Astrocyte (in vitro differentiated cells and primary cell): ENCODE measurements around the gene REEP6. TPM values are rescaled to one million over a fixed set of nuclear protein-coding genes. Genes with fewer than 3 reads are reported as not detected.

Experiments used
- DNase-seq: peaks from one replicate; pipeline ENCODE4 v3.0.0-alpha.2; 2010; ENCODE audit warnings: low read depth
- FAIRE-seq: peaks from 2 replicates; lab custom pipeline; 2011; peaks lifted over from hg19 to GRCh38; lab: Jason Lieb, UNC
- H2AFZ ChIP-seq: 2 replicates; pipeline ENCODE4 v1.6.0; 2012; ENCODE audit warnings: low read depth, low read length, inconsistent platforms
- H3K27ac ChIP-seq: 2 replicates; pipeline ENCODE4 v1.5.1; 2011; ENCODE audit warnings: low read depth, low read length, inconsistent platforms
- H3K27me3 ChIP-seq: 2 replicates; pipeline ENCODE4 v1.6.0; 2011; ENCODE audit warnings: low read length, inconsistent platforms; ENCODE audit not compliant: insufficient read depth
- H3K36me3 ChIP-seq: 2 replicates; pipeline ENCODE4 v1.5.1; 2011; ENCODE audit warnings: low read length, inconsistent platforms; ENCODE audit not compliant: insufficient read depth
- H3K4me1 ChIP-seq: 2 replicates; pipeline ENCODE4 v1.5.1; 2011; ENCODE audit warnings: low read length, inconsistent platforms; ENCODE audit not compliant: insufficient read depth
- H3K4me2 ChIP-seq: 2 replicates; pipeline ENCODE4 v1.6.0; 2012; ENCODE audit warnings: low read length, inconsistent platforms
- H3K4me3 ChIP-seq: 2 replicates; pipeline ENCODE4 v1.5.1; 2011; ENCODE audit warnings: low read depth, mild to moderate bottlenecking, low read length, inconsistent platforms; ENCODE audit not compliant: insufficient read depth
- H3K79me2 ChIP-seq: 2 replicates; pipeline ENCODE4 v1.6.0; 2012; ENCODE audit warnings: mild to moderate bottlenecking, low read length, inconsistent platforms; ENCODE audit not compliant: insufficient read depth
- H3K9ac ChIP-seq: 2 replicates; pipeline ENCODE4 v1.6.0; 2012; ENCODE audit warnings: mild to moderate bottlenecking, low read length, inconsistent platforms
- H3K9me3 ChIP-seq: 2 replicates; pipeline ENCODE4 v1.5.1; 2012; ENCODE audit warnings: low read depth, mild to moderate bottlenecking, low read length, inconsistent platforms; ENCODE audit not compliant: insufficient read depth
- H4K20me1 ChIP-seq: 2 replicates; pipeline ENCODE4 v1.6.0; 2012; ENCODE audit warnings: low read length, inconsistent platforms; ENCODE audit not compliant: insufficient read depth
- H3K27ac Mint-ChIP-seq: one replicate; pipeline ENCODE4 v1.8.0; 2021; ENCODE audit warnings: mild to moderate bottlenecking, mixed read lengths; ENCODE audit not compliant: unreplicated experiment
- H3K27me3 Mint-ChIP-seq: one replicate; pipeline ENCODE4 v1.8.0; 2021; ENCODE audit warnings: low read depth, mixed read lengths; ENCODE audit not compliant: unreplicated experiment
- H3K36me3 Mint-ChIP-seq: one replicate; pipeline ENCODE4 v1.8.0; 2021; ENCODE audit warnings: low read depth, mixed read lengths; ENCODE audit not compliant: unreplicated experiment
- H3K4me1 Mint-ChIP-seq: one replicate; pipeline ENCODE4 v1.8.0; 2021; ENCODE audit warnings: low read depth, mixed read lengths; ENCODE audit not compliant: unreplicated experiment
- H3K4me3 Mint-ChIP-seq: one replicate; pipeline ENCODE4 v1.8.0; 2021; ENCODE audit warnings: mild to moderate bottlenecking, moderate library complexity, mixed read lengths; ENCODE audit not compliant: unreplicated experiment
- H3K9me3 Mint-ChIP-seq: one replicate; pipeline ENCODE4 v1.8.0; 2021; ENCODE audit warnings: mild to moderate bottlenecking, mixed read lengths; ENCODE audit not compliant: unreplicated experiment
- CTCF ChIP-seq: IDR thresholded peaks from 2 replicates; pipeline ENCODE4 v1.5.1; 2011; ENCODE audit warnings: low read depth, mild to moderate bottlenecking, inconsistent platforms, low read length, moderate library complexity; ENCODE audit not compliant: insufficient read depth
- EZH2 ChIP-seq: IDR thresholded peaks from 2 replicates; pipeline ENCODE4 v1.6.1; 2012; ENCODE audit warnings: mild to moderate bottlenecking, low read length, inconsistent platforms; ENCODE audit not compliant: insufficient read depth
- total RNA-seq: library from RNA; stranded (reverse); gene quantifications from 2 replicates; pipeline ENCODE4 v1.2.1, GENCODE V29; 2021

Gene REEP6
- total RNA-seq, 1 donor from 2014 or later: 5.7 TPM

DNA sequence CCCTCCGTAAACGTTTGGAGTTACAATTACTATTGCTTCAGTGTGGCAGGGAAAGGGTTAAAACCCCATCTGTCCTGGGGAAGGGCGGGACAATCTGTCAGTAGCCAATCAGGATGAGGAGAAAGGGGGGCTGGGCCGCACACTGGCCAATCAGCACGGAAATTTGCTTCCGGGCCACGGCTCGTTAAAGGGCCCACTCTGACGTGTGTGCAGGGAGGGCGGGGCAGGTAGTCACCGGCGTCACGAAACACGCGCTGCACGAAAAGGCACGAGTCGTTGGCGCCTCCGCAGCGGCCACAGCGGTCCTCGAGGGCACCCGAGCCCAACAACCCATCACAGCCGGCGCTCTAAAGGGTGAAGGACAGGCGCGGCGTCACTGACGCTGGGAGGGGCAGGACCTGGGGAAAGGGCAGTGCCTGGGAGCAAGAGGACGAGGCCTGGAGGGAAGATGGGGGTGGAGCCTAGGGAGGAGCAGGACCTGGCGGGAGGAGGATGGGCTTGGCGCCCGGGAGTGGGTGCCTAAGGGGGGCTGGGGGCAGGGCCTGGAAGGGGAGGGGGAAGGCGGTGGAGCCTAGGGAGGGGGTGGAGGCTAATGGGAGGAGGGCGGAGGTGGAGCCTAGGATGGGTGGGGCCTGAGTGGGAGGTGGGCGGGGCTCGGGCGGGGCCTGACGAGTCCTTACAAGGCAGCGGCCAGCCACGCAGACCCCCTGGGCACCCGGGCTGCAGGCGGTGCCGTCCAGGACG is 17.0 kb downstream of the REEP6 start:
- H3K4me2 ChIP-seq: peak overlapping the region; percentile 86
- no peaks in the 10 kb centered on the region for H3K79me2 ChIP-seq
- Mint-ChIP-seq H3K36me3 (peaks cover 7% of the 10 kb centered on the region), H3K4me3 (peak overlapping the region; percentile 84), H3K27me3 (peaks cover 2% of the 10 kb centered on the region), H3K4me1 (no peaks in the 10 kb centered on the region), H3K9me3 (peaks cover 8% of the 10 kb centered on the region), H3K27ac (peak overlapping the region; percentile 88)
- peak overlapping the region; percentile 77 for H3K27ac ChIP-seq
- peak overlapping the region; percentile 95 for H2AFZ ChIP-seq
- H3K27me3 ChIP-seq: peaks cover 15% of the 10 kb centered on the region
- DNase-seq: peak; percentile 87
- H3K4me1 ChIP-seq: peaks cover 4% of the 10 kb centered on the region
- peak overlapping the region; percentile 43 for H3K4me3 ChIP-seq
- peaks cover 5% of the 10 kb centered on the region for H3K9me3 ChIP-seq
- no peak for TF ChIP-seq CTCF
- no peak for TF ChIP-seq EZH2
- H4K20me1 ChIP-seq: no peaks in the 10 kb centered on the region
- FAIRE-seq: peak; percentile 37
- peak overlapping the region; percentile 64 for H3K9ac ChIP-seq
- no peaks in the 10 kb centered on the region for H3K36me3 ChIP-seq

GRCh38 chr19:1508507-1508856 is 17.5 kb downstream of the REEP6 start:
- H3K4me1 Mint-ChIP-seq: no peaks in the 10 kb centered on the region
- peaks cover 8% of the 10 kb centered on the region for H3K9me3 Mint-ChIP-seq
- Histone ChIP-seq H3K36me3 (no peaks in the 10 kb centered on the region), H3K9me3 (peaks cover 5% of the 10 kb centered on the region), H3K27me3 (peaks cover 9% of the 10 kb centered on the region), H3K4me2 (peak overlapping the region; percentile 70), H3K4me3 (no peak overlapping the region), H4K20me1 (no peaks in the 10 kb centered on the region), H3K27ac (no peak overlapping the region), H3K4me1 (peaks cover 4% of the 10 kb centered on the region), H3K9ac (no peak overlapping the region), H3K79me2 (no peaks in the 10 kb centered on the region), H2AFZ (peak overlapping the region; percentile 50)
- FAIRE-seq (no peak), DNase-seq (no peak)
- no peak overlapping the region for H3K27ac Mint-ChIP-seq
- TF ChIP-seq EZH2 (no peak), CTCF (no peak)
- peaks cover 2% of the 10 kb centered on the region for H3K27me3 Mint-ChIP-seq
- no peak overlapping the region for H3K4me3 Mint-ChIP-seq
- peaks cover 7% of the 10 kb centered on the region for H3K36me3 Mint-ChIP-seq
